NCI-H2196 treated with DMSO at 0.1 percent for 48 hours (cell line): ENCODE data around the gene GJA3.
"Not testable (repeated sequence)": the region's sequence is repeated elsewhere in the genome, so short reads cannot be mapped to it uniquely, and the experiment has no call there.

Source experiments
- DNase-seq: peaks from one replicate; lab custom pipeline; 2025; ENCODE audit not compliant: unreplicated experiment; lab: John Stamatoyannopoulos, UW

GJA3 gene

DNA sequence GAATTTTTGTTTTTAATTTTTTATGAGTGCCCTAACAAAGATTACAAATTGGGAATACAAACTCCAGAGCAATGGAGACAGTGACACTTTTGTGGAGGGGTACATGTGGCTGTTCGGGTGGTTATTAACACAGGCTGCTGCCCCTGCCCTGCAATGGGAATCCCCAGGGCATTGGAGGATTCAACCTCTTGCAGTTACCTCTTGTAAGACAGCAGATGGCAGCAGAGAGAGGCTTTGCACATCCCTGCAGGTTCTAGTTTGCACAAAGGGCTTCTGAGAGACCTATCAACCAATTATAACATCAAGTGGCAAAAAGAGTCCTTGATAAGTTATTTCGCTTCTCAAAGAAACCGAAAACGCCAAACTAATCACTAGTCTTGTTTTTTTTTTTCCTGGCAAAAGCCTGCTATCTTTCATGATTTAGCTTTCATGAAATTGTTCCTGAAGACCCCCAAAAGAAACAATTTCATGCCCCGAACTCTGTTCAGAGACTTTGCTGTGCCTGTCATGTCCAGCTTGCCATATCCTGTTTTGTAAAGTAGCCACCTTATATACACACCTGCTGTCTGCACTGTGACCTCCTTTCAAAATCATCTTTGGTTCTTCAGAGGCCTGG, 21.5 kb upstream of the GJA3 start:
- peak; percentile 24 for DNase-seq

DNA sequence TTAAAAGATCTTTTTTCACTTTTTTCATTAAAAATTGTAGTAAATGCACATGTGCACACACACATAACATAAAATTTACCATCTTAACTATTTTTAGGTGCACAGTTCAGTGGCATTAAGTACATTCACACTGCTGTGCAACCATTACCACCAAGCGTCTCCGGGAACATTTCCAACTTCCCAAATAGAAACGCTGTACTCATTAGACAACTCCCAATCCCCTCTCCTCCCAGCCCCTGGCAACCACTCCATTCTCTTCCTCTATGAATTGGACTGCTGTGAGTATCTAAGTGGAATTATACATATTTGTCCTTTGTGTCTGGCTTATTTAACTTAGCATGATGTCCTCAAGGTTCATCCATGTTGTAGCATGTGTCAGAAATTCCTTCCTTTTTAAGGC, 20.3 kb upstream of the GJA3 start:
- DNase-seq = no peak

DNA sequence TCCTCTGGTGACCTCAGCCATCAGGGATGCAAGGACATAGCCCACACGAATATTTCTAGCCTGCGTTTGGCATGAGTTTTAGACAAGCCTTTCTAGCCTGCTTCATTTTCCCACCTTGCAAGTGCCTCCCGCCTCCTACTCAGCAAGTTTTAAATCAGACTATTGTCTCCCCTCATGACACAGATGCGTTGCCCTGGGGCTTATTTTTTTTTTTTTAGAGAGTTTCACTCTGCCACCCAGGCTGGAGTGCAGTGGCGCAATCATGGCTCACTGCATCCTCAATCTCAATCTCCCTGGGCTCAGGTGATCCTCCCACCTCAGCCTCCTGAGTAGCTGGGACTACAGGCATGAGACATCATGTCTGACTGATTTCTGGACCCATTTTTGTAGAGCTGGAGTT, 17.3 kb upstream of the GJA3 start:
- no peak for DNase-seq

DNA sequence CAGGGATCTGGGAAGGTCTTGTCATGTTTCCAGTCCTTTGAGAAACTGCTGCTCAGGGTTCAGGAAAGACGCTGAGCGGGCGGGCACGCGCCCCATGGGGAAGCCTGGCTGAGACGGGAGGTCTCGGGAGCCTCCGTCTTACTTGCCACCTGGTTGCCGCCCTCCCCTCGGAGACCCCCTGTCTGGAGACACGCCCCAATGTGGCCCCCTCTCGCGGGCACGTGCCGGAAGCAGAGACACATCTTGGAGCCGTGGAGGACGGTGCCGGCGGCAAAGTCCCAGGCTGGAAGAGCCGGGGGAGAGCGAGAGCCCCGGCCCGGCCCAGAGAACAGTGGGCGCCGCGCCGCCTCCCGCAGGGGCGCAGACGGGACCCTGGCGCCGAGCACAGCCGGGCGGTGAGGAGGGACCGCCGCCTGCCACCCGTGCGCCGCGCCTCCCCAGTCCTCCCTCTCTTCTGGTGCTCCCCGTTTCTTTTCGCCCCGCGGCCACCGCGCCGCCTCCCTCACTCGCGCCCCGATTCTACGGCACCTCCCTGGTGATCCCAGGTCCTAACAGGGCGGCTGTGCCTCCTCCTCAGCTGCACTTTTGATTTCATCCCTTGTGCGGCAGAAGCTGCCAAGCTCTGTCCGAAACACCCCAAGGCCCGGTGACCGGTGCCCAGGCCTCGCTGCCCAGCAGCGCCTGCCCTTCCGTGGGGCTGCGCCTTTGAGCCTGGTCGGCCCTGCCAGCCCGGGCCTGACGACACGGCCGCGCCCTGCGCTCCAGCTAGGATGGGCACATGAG, 16.4 kb upstream of the GJA3 start:
- DNase-seq = no peak

DNA sequence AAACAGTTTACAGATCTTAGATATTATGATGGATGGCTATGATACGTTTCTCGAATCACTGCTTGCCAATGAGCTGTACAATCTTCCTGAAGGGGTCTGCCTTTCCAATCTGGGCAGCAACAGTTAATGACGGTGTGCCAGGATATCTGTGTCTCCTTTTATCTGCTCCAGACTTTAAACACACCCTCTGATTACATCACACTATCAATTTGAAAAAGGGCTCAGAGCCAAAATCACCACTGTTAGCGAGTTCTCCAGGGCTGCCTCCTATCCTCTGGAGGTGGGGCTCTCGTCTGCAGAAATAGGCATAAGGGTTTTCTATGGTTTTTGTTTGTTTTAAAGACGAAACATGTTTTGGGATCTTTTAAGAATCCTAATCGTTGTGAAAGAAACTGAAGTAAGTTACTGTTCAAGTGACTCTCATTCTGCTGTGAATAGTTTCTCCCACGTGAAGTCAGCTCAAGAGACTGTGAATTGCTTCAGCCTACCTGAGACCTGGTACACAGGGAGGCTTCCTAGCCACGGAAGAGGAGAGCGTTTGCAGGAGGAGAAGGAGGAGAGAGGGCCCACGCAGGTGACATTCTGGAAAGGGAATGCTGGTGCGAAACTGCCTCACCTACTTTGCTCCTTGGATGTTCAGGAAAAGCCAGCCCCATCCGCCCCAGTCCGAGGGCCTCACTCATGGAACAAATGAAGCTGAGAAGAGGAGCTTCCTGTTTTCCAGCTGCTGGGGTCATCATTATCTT, 15.2 kb upstream of the GJA3 start:
- no peak for DNase-seq

DNA sequence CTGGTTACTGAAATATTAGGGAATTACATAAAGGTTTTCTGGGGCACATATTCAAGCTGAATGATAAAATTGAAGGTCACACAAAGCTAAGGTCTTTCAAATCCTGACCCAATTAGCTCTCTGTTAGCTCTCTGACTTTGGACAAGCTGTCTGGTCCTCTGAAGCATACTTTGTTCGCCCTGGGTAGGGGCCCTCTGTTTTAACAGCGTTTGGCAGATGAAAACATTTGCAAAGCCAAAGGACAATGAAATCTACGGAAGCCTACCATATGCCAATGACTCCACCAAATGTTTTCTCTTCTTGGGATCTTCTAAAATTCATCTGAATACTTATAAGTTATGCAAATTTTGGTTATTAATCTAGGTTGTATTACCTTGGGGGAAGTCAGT, 14.5 kb upstream of the GJA3 start:
- DNase-seq = no peak

DNA sequence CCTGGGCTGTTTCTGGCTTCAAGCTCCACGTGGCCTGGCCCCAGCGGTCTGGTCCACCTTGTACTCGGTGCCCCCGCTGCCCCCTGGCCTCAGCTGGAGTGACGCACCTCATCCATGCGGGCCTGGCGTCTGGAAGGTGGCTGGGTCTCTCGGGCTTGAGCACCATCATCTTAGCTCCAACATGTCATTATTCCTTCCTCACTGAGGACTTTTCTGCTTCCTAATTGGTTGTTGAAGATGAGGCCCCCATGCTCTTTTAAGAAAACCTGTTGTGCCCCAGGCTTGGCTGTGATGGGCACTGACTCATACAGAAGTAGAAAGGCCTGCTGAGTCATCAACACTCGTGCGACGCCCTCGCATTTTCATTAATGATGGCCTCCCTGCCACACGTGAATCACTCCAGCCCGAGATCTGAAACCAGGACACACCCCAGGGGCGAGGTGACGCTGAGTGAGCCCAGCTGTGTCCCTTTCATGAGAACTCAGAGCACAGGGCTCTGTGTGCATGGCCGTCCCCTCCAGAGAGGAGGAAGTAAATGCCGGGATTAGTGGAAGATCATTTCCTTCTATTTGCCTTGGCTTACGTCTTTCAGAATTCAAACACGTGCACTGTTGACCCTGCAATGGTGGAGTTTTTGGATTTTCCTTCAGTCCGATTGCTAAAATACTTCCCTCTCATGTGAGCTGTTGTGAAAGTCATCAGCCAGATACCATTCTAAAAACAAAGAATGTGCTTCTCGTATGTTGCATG, 14.0 kb upstream of the GJA3 start:
- no peak for DNase-seq

DNA sequence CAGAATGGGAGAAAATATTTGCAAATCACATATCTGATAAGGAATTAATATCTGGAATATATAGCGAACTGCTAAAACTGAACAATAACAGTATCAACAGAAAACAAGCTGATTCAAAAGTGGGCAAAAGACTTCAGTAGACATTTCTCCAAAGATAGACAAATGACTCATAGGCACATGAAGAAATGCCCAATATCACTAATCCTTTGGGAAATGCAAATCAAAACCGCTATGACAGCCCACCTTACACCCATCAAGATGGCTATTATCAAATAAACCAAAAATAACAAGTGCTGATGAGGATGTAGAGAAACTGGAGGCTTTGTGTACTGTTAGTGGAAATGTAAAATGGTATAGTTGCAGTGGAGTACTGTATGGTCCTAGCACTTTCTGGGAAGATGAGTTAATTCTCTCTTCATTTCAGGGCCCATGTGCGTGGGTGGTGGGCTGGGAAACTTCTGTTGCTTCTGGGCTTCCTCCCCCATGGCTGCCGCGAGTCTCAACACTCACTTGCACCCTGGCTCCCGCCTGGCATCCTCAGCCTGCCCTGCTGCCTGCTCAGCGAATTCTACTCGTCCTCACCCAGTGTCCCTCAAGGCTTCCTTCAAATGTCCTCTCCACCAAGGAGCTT, 12.4 kb upstream of the GJA3 start:
- no peak for DNase-seq

DNA sequence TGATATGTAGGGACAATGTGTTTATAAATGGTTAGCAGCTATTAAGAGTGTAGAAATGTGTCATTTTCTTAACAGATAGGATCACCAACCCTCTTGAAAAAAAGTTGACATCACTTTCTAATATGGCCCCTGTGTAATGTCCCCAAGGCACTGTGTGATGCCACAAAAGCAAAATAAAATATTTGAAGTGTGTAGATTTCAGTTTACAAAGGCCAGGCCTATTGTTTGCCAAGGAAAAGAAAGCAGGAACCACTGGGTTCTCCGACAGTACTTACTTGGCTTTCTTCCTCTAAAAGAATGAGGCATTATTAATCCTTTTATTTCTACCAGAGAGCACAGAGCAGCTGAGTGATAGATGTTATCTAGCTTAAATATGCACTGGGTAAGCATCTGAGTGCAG, 10.5 kb upstream of the GJA3 start:
- DNase-seq = no peak

DNA sequence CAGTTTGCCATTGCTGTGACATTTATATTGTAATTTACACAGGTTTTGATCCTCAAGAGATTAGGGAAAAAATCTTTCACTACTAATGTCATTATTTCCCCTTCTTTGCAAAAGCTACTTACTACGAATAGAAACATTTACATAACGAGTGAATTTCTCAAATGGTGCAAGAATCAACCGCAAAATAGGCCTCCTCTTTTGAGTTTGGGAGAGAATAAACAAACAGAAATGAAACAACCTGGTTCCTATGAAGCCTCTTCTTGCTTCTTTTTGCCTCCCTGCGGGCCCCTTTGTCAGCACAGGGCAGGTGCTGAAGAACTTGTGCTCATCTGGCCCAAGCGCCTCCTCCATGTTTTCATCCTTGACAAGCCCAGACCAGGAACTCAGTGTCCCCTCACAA, 10.1 kb upstream of the GJA3 start:
- no peak for DNase-seq

DNA sequence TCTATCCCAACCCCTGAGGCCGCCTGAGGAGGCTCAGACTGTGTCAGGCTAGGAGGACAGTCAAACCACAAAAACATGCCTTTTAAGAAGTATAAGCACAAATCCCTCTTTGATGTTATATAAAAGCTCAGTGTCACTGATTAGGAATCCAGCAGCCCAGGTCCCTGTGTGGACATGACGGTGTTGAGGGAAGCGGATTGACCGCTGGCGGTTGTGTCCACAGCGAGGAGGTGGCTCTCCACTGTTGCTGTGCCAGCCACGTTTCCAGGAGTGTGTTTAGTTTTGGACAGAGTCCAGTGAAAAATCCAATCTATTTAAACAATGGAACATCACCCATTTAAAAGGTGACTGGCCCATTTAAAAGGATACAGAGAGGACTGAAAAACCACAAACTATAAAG, 7.5 kb upstream of the GJA3 start:
- DNase-seq = no peak

DNA sequence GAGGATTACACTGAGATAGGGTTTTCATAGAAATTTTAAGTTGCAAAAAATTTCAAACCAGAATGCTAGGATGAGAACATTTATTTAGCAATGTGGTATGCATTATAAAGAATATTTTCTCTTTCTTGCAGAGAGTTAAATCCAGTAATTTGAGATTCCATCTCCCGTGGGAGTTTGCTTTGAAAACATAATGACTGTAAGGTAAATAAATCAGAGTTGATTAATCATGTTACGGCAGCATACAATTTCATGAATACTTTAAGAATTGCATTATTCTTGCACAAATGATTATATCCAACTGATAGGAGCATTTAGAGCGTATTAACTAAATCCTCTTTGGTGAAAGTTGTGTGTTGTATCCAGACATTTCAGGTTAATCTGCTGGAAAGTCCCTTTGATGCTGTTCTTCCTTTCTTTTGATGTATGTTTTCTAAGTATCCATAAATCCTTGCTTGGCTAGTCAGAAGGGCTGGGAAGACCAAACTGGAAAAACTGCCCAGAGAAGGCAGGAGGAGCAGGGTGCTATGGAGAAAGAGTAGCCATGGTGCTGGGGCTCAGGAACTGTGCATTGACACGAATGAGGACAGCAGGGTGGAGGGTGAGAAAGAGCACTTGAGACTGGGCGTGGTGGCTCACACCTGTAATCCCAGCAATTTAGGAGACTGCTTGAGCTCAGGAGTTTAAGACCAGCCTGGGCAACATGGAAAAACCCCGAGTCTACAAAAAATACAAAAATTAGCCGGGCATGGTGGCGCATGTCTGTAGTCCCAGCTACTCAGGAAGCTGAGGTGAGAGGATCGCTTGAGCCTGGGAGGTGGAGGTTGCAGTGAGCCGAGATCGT, 4.8 kb upstream of the GJA3 start:
- DNase-seq = no peak

DNA sequence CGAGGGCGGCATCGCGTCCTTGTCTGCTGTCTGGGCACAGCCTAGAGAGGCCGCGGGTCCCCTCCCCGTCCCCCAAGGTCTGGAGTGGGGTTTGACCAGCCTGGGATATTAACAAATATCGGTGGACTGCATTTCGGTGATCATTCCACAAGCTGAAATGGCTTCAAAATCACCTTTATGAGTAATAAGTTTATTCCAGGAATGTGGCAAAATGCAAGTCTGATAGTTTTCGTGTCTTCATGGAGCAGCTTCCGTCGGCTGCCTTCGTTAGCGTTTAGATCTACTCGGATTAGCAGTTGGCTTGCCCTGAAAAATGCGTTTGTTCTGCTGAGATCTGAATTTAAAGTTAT, 1.1 kb upstream of the GJA3 start:
- no peak for DNase-seq

DNA sequence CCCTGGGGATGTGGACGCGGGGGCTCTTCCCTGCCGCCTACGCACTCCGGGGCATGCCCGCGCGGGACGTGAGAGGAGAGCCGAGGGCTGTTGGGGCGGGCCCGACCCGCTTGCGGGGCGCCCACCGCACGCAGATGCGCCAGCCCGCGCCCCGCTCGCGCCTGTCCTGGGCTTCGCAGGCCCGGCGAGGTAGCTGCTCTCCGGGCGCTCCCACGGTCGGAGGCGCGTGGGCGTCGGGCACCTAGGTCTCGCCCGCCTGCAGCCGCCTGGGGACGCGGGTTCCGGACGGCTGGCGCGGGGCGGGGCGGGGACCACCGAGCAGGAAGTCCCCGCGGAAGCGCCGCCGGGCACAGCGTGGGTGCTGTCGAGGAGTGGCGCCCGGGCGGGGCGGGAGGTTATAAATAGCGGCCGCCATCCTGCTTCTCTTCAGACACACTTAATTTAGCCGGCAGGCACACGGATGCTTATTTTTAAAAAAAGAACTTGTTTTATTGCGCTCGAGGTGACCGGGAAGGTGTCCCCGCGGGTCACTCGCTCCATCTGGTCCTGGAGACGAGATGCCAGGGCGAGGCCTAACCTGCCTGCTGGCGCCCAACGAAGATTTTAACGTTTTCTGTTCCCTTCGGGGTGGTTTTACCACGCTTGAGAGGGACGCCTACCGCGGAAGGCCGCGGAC, 561 bp upstream of the GJA3 start:
- DNase-seq = no peak

DNA sequence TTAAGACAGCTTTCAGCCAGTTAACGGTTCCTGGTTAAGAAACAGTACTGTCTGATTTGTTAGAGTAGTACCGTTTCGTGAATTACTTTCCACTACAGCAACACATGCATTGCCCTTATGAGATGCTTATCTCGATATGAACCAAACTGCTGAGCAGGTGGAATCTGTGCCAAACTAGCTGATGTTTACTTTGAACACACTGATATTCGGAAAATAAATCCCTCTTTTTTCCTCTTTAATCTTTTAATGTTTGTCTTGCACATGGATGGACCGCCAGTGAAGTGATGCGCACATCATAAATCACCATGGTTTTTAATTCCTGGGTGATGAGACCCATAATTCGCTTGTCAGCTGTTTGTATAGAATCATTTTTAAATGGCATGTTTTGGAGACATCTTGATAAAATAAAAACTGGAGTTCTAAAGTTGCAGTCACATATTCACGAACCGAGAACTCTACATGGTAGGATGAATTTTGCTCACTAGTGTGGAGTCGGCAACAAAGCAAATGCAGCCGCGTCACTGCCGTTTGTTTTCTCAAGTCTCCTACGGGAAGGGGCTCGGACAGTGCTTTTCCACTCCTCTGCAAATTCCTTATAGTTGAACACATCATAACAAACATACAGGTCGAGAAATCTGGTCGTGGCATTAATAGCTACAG, 1.1 kb downstream of the GJA3 start:
- no peak for DNase-seq

DNA sequence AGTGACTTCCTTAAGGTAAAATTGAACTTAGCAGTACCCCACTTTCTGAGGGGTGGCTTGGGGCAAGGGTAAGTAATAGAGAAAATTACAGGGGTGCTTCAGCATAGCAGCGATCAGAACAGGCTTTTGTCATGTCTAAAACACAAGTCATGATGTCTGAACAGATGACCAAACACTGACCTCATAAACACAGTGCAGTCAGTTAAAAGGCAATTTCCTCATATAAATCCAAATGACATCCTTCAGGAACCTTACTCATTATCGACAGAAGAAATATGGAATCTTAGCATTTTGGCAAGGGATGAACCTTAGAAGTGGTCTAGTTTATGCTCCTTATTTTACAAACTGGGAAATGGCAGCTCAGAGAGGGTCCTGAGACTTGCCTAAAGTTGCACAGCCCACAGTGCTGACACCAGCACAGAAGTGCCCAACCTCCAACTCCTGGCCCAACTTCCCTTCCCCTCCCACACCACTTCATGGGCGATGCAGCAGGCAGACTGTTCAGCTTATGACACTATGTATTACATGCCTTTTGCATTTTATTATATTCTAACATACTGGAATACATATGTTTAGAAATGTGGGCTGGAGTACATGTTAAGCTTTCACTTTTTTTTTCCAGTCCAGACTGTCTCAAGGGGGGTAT, 3.6 kb downstream of the GJA3 start:
- DNase-seq = no peak

DNA sequence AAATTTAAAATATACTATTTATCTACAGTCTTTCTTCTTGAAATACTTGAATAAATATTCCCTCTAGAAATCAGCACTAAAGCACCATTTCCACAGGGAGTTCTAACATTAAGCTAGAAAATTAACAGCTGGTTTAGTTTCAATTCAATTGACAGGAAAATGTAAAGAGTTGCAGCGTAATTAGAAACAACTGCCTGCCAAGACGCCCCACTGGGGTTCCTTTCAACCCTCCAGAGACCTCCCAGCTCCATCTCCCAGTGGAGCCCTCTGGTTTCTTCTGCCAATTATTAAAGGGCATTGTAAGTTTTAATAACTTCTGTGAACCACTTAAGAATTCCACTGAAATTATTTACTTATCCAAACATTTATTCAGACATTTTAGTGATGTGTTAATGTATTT, 4.2 kb downstream of the GJA3 start:
- no peak for DNase-seq

DNA sequence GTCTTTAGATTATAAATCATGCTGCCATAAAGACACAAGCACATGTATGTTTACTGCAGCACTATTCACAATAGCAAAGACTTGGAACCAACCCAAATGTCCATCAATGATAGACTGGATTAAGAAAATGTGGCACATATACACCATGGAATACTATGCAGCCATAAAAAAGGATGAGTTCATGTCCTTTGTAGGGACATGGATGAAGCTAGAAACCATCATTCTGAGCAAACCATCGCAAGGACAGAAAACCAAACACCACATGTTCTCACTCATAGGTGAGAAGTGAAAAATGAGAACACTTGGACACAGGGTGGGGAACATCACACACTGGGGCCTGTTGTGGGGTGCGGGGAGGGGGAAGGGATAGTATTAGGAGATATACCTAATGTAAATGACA, 7.6 kb downstream of the GJA3 start:
- not testable (repeated sequence) for DNase-seq

DNA sequence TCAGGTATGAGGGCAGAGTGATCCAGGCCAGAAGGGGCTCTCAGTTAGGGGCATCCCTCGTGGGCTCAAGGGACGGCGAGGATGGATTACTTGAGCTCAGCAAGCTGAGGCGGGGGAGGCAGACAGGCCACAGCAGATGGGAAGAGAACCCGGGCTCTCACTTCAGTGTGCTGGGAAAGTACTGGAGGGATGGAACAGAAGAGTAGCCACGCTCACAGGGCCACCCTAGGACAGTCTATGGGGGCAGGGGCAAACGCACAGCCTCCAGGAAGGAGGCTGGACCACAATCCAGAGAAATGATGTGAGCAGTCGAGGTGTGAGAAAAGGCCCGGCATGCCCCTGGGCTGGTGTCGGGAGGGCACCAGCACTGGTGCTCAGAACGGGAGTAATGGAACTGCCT, 9.2 kb downstream of the GJA3 start:
- no peak for DNase-seq
